ENCODE measurements around the gene SP4. TPM values are rescaled to one million over a fixed set of nuclear protein-coding genes. Genes with fewer than 3 reads are reported as not detected.

The SP4 gene
- total RNA-seq, 1 donor from 2014 or later = 5.9 TPM

DNA sequence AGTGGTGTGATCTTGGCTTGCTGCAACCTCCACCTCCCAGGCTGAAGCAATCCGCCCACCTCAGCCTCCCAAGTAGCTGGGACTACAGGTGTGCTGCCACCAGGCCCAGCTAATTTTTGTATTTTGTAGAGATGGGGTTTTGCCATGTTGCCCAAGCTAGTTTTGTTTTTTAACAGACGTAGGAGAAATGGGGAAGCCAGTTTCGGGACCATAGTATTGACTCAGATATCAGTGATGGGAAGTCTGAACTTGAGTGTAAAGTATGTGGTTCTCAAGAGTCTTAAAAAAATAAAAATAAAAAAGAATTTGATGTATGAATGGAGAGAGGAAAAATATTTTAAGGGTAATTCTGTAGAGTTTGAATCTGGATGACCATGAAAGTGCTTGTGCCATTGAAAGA lies 34.2 kb downstream of the SP4 start:
- no peak overlapping the region for H3K4me3 ChIP-seq
- intact Hi-C loops (cut with micrococcal nuclease) = no loop called here

DNA sequence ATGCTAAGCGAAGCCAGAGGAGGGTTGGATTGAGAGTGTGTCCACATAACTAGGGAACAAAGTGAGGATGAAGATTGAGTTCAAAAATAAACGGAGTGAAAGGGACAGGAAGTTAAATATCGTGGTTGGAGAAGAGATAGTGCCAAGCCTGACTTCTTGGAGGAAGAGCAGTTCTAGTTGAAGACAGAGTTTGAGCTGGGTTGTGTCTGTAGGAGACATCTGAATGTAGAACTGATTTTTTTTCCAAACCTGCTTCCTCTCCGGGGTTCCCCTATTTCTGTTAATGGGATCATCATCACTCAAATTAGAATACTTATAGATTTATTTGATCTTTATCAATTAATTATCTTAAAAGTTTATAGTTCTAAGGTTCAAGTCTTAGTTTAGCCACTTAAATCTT lies 35.6 kb downstream of the SP4 start:
- Histone ChIP-seq H3K4me3 (no peak overlapping the region), H3K9me3 (replicated peaks) (no peaks in the 10 kb centered on the region), H3K27ac (replicated peaks) (no peak overlapping the region), H3K36me3 (peaks cover 7% of the 10 kb centered on the region), H3K4me1 (peaks cover 9% of the 10 kb centered on the region), H3K27me3 (ENCODE audit: low read depth) (no peaks in the 10 kb centered on the region)
- intact Hi-C loops (cut with micrococcal nuclease) = no loop called here
- no peak for DNase-seq
- TF ChIP-seq, protein P1, sequence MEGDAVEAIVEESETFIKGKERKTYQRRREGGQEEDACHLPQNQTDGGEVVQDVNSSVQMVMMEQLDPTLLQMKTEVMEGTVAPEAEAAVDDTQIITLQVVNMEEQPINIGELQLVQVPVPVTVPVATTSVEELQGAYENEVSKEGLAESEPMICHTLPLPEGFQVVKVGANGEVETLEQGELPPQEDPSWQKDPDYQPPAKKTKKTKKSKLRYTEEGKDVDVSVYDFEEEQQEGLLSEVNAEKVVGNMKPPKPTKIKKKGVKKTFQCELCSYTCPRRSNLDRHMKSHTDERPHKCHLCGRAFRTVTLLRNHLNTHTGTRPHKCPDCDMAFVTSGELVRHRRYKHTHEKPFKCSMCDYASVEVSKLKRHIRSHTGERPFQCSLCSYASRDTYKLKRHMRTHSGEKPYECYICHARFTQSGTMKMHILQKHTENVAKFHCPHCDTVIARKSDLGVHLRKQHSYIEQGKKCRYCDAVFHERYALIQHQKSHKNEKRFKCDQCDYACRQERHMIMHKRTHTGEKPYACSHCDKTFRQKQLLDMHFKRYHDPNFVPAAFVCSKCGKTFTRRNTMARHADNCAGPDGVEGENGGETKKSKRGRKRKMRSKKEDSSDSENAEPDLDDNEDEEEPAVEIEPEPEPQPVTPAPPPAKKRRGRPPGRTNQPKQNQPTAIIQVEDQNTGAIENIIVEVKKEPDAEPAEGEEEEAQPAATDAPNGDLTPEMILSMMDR (IDR thresholded peaks at IDR 0.05; ENCODE audit: borderline replicate concordance) = no peak

More for the DNA sequence above, 34.2 kb downstream of the SP4 start:
- Histone ChIP-seq H3K4me1 (peaks cover 15% of the 10 kb centered on the region), H3K27me3 (ENCODE audit: low read depth) (no peaks in the 10 kb centered on the region), H3K36me3 (peaks cover 7% of the 10 kb centered on the region), H3K9me3 (replicated peaks) (no peaks in the 10 kb centered on the region), H3K27ac (replicated peaks) (no peak overlapping the region)
- TF ChIP-seq, protein P1 (IDR thresholded peaks at IDR 0.05; ENCODE audit: borderline replicate concordance) = no peak
- no peak for DNase-seq

DNA sequence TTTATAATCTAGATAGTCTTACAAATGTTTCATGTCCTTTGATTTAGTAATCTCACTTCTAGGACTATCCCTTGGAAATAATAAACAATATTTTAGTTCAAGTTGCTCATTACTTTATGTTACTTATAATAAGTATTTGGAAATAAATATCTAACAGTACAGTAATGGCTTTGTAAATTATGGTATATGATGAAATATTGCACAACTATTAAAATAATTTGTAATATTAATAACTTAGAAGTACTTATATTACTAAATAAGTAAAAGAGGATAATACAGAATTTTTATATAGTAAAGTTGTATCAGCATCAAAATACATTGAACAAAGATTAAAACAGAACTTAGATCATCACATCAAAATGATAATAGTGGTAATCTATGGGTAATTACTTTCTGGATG lies 41.1 kb downstream of the SP4 start:
- H3K4me3 ChIP-seq = no peak overlapping the region
- no peaks in the 10 kb centered on the region for H3K27me3 ChIP-seq (ENCODE audit: low read depth)
- no peaks in the 10 kb centered on the region for H3K36me3 ChIP-seq
- intact Hi-C loops (cut with micrococcal nuclease) = no loop called here
- H3K4me1 ChIP-seq = no peaks in the 10 kb centered on the region
- DNase-seq = no peak
- TF ChIP-seq, protein P1 (IDR thresholded peaks at IDR 0.05; ENCODE audit: borderline replicate concordance) = no peak
- H3K9me3 ChIP-seq (replicated peaks) = no peaks in the 10 kb centered on the region
- no peak overlapping the region for H3K27ac ChIP-seq (replicated peaks)

DNA sequence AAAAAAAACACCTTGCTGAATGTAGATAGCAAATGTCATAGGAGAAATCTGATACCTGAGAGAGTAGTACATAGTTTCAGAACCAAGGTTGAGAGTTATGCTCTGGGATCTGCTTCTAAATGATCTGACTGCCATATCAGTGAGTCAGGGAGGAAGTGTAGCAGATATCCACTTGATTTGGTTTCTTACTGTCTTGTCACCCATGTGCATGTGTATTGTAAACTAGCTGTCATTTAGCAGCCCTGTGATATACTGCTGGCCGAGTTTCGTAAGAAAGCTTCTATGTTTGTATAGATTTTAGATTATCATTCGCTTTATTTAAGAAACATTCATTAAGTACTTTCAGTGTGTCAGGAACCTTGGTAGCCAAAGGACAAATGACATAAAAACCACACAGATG lies 42.0 kb downstream of the SP4 start:
- Histone ChIP-seq H3K36me3 (no peaks in the 10 kb centered on the region), H3K4me1 (no peaks in the 10 kb centered on the region), H3K27me3 (ENCODE audit: low read depth) (no peaks in the 10 kb centered on the region), H3K9me3 (replicated peaks) (no peaks in the 10 kb centered on the region), H3K4me3 (no peak overlapping the region), H3K27ac (replicated peaks) (no peak overlapping the region)
- DNase-seq = no peak
- TF ChIP-seq, protein P1 (IDR thresholded peaks at IDR 0.05; ENCODE audit: borderline replicate concordance) = no peak
- intact Hi-C loops (cut with micrococcal nuclease) = no loop called here

DNA sequence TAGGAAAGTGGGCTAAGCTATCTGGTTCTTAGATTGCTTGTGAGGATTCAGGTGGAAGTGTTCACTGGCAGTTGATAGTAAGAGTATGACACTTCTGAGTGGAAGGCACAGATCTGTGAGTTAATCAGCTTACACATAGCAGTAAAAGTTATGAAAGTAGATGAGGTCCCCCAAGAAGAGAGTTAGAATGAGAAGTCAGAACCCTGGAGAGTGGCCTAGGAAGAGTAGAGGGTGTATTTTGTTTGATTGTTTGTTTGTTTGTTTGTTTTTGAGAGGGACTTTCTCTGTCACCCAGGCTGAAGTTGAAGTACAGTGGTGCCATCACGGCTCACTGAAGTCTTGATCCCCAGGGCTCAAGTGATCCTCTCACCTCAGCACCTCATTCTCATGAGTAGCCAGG lies 44.1 kb downstream of the SP4 start:
- peaks cover 4% of the 10 kb centered on the region for H3K36me3 ChIP-seq
- H3K9me3 ChIP-seq (replicated peaks) = no peaks in the 10 kb centered on the region
- H3K27me3 ChIP-seq (ENCODE audit: low read depth) = no peaks in the 10 kb centered on the region
- H3K27ac ChIP-seq (replicated peaks) = no peak overlapping the region
- DNase-seq = no peak
- H3K4me1 ChIP-seq = no peaks in the 10 kb centered on the region
- TF ChIP-seq, protein P1 (IDR thresholded peaks at IDR 0.05; ENCODE audit: borderline replicate concordance) = no peak
- H3K4me3 ChIP-seq = no peak overlapping the region
- intact Hi-C loops (cut with micrococcal nuclease) = no loop called here

DNA sequence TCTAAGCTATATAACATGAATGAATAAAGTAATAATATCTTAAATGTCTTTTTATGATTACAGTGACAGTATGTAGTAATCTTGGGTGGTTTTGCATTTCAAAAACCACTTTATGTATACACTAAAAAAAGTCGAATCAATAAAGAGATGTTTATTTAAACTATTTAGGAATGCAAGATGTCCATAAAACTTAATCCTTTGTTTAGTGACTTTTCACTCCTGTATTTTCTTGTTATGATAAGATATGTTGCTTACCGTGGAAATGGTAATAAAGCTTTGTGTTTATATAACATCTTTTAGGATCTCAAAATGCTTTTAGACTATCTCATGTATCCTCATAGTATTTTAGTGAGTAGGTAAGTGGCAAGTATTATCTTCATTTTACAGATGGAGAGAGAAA lies 48.5 kb downstream of the SP4 start:
- DNase-seq = no peak
- TF ChIP-seq, protein P1 (IDR thresholded peaks at IDR 0.05; ENCODE audit: borderline replicate concordance) = no peak

More for the DNA sequence above, 48.5 kb downstream of the SP4 start:
- Histone ChIP-seq H3K4me1 (no peaks in the 10 kb centered on the region), H3K27me3 (ENCODE audit: low read depth) (no peaks in the 10 kb centered on the region), H3K27ac (replicated peaks) (no peak overlapping the region), H3K4me3 (no peak overlapping the region), H3K36me3 (peaks cover 27% of the 10 kb centered on the region), H3K9me3 (replicated peaks) (no peaks in the 10 kb centered on the region)
- intact Hi-C loops (cut with micrococcal nuclease) = no loop called here
